IMR-90 (cell line): ENCODE data around the gene ASB16. TPM values are rescaled to one million over a fixed set of nuclear protein-coding genes. Genes with fewer than 3 reads are reported as not detected.

Experiments used
- ATAC-seq: fragments of 200-7000 bp; cut with Tn5 transposase; 2 replicates; pipeline ENCODE4 v1.9.1; 2020; ENCODE audit warnings: low read depth, mild to moderate bottlenecking, moderate library complexity
- BruUV-seq: library from RNA; stranded (reverse); fragments of 400-500 nt; replicated peaks from 2 replicates; lab custom pipeline; 2021; lab: Mats Ljungman, UMichigan
- CTCF ChIA-PET: fragments of 300-600 bp; formaldehyde crosslinking; extraction: SDS; loops from one replicate; lab custom pipeline; 2021; ENCODE audit warnings: antibody characterized with exemption; lab: Yijun Ruan, JAX
- POLR2A ChIA-PET: fragments of 300-600 bp; sonication (Branson Sonifier 250); formaldehyde crosslinking; loops from one replicate; lab custom pipeline; 2022; ENCODE audit warnings: antibody characterized with exemption; ENCODE audit not compliant: unreplicated experiment; lab: Charles Lee
- DNase-seq: peaks from one replicate; pipeline ENCODE4 v3.0.0; 2013
- H2AFZ ChIP-seq: replicated peaks from 2 replicates; pipeline ENCODE3; 2013; ENCODE audit warnings: low read length, mild to moderate bottlenecking; ENCODE audit not compliant: poor library complexity
- H2AK5ac ChIP-seq: 2 replicates; pipeline ENCODE4 v1.6.1; 2013; ENCODE audit warnings: low read depth, low read length, inconsistent platforms
- H2AK9ac ChIP-seq: replicated peaks from 2 replicates; pipeline ENCODE3; 2013; ENCODE audit warnings: mild to moderate bottlenecking, low read depth, low read length, moderate library complexity; ENCODE audit not compliant: poor library complexity
- H2BK120ac ChIP-seq: 2 replicates; pipeline ENCODE4 v1.6.1; 2013; ENCODE audit warnings: low read depth, low read length, inconsistent platforms
- H2BK15ac ChIP-seq: 3 replicates; pipeline ENCODE4 v1.6.1; 2013; ENCODE audit warnings: low read depth, low read length, inconsistent platforms
- H2BK20ac ChIP-seq: 2 replicates; pipeline ENCODE4 v1.6.1; 2013; ENCODE audit warnings: low read depth, mild to moderate bottlenecking, inconsistent platforms, low read length, moderate library complexity
- H2BK5ac ChIP-seq: 2 replicates; pipeline ENCODE4 v1.6.1; 2013; ENCODE audit warnings: mild to moderate bottlenecking, low read depth, low read length, inconsistent platforms; ENCODE audit not compliant: poor library complexity, severe bottlenecking
- H3K14ac ChIP-seq: replicated peaks from 2 replicates; pipeline ENCODE4 v1.6.1; 2013; ENCODE audit warnings: low read depth, low read length, inconsistent platforms
- H3K18ac ChIP-seq: 2 replicates; pipeline ENCODE4 v1.6.1; 2013; ENCODE audit warnings: low read depth, low read length, control low read depth
- H3K23ac ChIP-seq: 2 replicates; pipeline ENCODE4 v1.6.1; 2013; ENCODE audit warnings: low read depth, low read length, inconsistent platforms
- H3K27ac ChIP-seq: 2 replicates; pipeline ENCODE4 v1.5.1; 2013; ENCODE audit warnings: mild to moderate bottlenecking, control low read depth, low read length; ENCODE audit not compliant: insufficient read depth
- H3K27me3 ChIP-seq: 2 replicates; pipeline ENCODE4 v1.6.1; 2013; ENCODE audit warnings: low read length; ENCODE audit not compliant: control insufficient read depth, insufficient read depth
- H3K36me3 ChIP-seq: 2 replicates; pipeline ENCODE4 v1.6.1; 2013; ENCODE audit warnings: low read length, mixed read lengths; ENCODE audit not compliant: control insufficient read depth, insufficient read depth
- H3K4ac ChIP-seq: 2 replicates; pipeline ENCODE4 v1.6.1; 2013; ENCODE audit warnings: low read depth, low read length, inconsistent platforms
- H3K4me1 ChIP-seq: 2 replicates; pipeline ENCODE4 v1.6.1; 2013; ENCODE audit warnings: low read length, mixed read lengths; ENCODE audit not compliant: control insufficient read depth, insufficient read depth
- H3K4me2 ChIP-seq: 2 replicates; pipeline ENCODE4 v1.6.1; 2013; ENCODE audit warnings: low read depth, mild to moderate bottlenecking, control low read depth, low read length, moderate library complexity
- H3K4me3 ChIP-seq: 2 replicates; pipeline ENCODE4 v1.5.1; 2013; ENCODE audit warnings: low read depth, mild to moderate bottlenecking, control low read depth, low read length, moderate library complexity; ENCODE audit not compliant: insufficient read depth
- H3K56ac ChIP-seq: 2 replicates; pipeline ENCODE4 v1.6.1; 2013; ENCODE audit warnings: low read length, inconsistent platforms; ENCODE audit not compliant: insufficient read depth; ENCODE audit errors: extremely low read depth
- H3K79me1 ChIP-seq, 2 experiments: 2 replicates each; pipeline ENCODE4 v1.6.1; 2013; ENCODE audit warnings: low read length in 2 of 2, inconsistent platforms in 1 of 2, low read depth in 1 of 2
- H3K9ac ChIP-seq: 2 replicates; pipeline ENCODE4 v1.6.1; 2013; ENCODE audit warnings: low read depth, low read length, control low read depth
- H3K9me1 ChIP-seq: 2 replicates; pipeline ENCODE4 v1.6.1; 2013; ENCODE audit warnings: low read length, inconsistent platforms; ENCODE audit not compliant: insufficient read depth
- H3K9me3 ChIP-seq: 2 replicates; pipeline ENCODE4 v1.6.1; 2013; ENCODE audit warnings: low read length; ENCODE audit not compliant: control insufficient read depth, insufficient read depth
- H4K20me1 ChIP-seq: 2 replicates; pipeline ENCODE4 v1.6.1; 2013; ENCODE audit warnings: low read length, inconsistent platforms; ENCODE audit not compliant: insufficient read depth
- H4K5ac ChIP-seq: 2 replicates; pipeline ENCODE4 v1.6.1; 2013; ENCODE audit warnings: mild to moderate bottlenecking, low read depth, low read length, control low read depth
- H4K8ac ChIP-seq, 2 experiments: 2 replicates each; pipeline ENCODE4 v1.6.1; 2013; ENCODE audit warnings: low read depth in 2 of 2, low read length in 2 of 2, control low read depth in 1 of 2, inconsistent platforms in 1 of 2
- H4K91ac ChIP-seq: 2 replicates; pipeline ENCODE4 v1.6.1; 2013; ENCODE audit warnings: low read depth, low read length, inconsistent platforms; ENCODE audit not compliant: insufficient read depth
- CHD1 ChIP-seq: IDR thresholded peaks from 2 replicates; pipeline ENCODE4 v1.6.1; 2012; ENCODE audit warnings: low read depth, low read length, improper control_type of control experiment
- CTCF ChIP-seq: conservative IDR thresholded peaks from 2 replicates; pipeline ENCODE4 v1.5.1; 2012; ENCODE audit warnings: mild to moderate bottlenecking, low read depth, low read length, improper control_type of control experiment
- MAZ ChIP-seq: IDR thresholded peaks from 2 replicates; pipeline ENCODE4 v1.6.1; 2012; ENCODE audit warnings: low read depth, mild to moderate bottlenecking, low read length, improper control_type of control experiment, moderate library complexity, borderline replicate concordance
- SMC3 ChIP-seq: fragments of 150-350 bp; IDR thresholded peaks from 2 replicates; pipeline ENCODE4 v1.6.1; 2016; ENCODE audit warnings: low read depth, mild to moderate bottlenecking, antibody characterized with exemption, low read length, moderate library complexity
- WGBS, 2 experiments: methylation state at CpG; one replicate each; pipeline versions ENCODE4 v1.1.5 to v1.1.7; 2013; ENCODE audit warnings: missing lambda C conversion rate in 2 of 2; ENCODE audit not compliant: insufficient read length in 1 of 2; ENCODE audit errors: extremely low coverage in 2 of 2; 5-methylcytosine and 5-hydroxymethylcytosine counted together
- dilution Hi-C: fragments of 300-500 bp; cut with HindIII; formaldehyde crosslinking; loops from one replicate; pipeline ENCODE4 v1.14.3; 2018; ENCODE audit warnings: low sequenced_read_pairs; ENCODE audit not compliant: unreplicated experiment
- in situ Hi-C: fragments of 300-500 bp; cut with MboI; formaldehyde crosslinking; loops from 3 replicates; pipeline ENCODE4 v1.14.3; 2019; ENCODE audit warnings: low sequenced_read_pairs, inconsistent platforms, mixed read lengths
- intact Hi-C: fragments of 100-400 bp; cut with micrococcal nuclease; formaldehyde crosslinking; loops from 2 replicates; pipeline ENCODE4 v1.10.0; 2022
- polyA plus RNA-seq, 3 experiments: library from polyadenylated mRNA; depleted of rRNA; stranded (reverse); fragments of >200 nt; gene quantifications; 2 replicates each; pipeline ENCODE4 v1.2.3, GENCODE V29; 2012; ENCODE audit warnings: low replicate concordance in 1 of 3
- total RNA-seq: library from RNA; depleted of rRNA; stranded (reverse); fragments of >200 nt; gene quantifications from 2 replicates; pipeline ENCODE4 v1.2.3, GENCODE V29; 2012
- TF ChIP-seq, protein P1 (sequence below): fragments of 150-350 bp; IDR thresholded peaks from 2 replicates; pipeline ENCODE4 v1.6.1; 2016; ENCODE audit warnings: low read depth, mild to moderate bottlenecking, low read length, moderate library complexity, borderline replicate concordance

Gene ASB16
- total and polyA plus RNA-seq, 2 of the 4 experiments (the other 2 are of a cell fraction): 0.05 TPM; not detected in 1

- CTCF ChIA-PET: interaction anchor here (0.8 to 1.4 kb wide), 4 partner anchors 12 to 138 kb away, joined by 3 to 5 read pairs (median 4); no protein-coding TSS in a partner anchor
- intact Hi-C loops: loop anchor here (5.0 kb wide), 2 partner anchors 86 to 416 kb away; partner anchors contain the start of gene RUNDC3A
- TF ChIP-seq CTCF (no peak), MAZ (peak; percentile 29; the same call in 1 of the 2 replicates), CHD1 (no peak), SMC3 (no peak)
- TF ChIP-seq, protein P1, sequence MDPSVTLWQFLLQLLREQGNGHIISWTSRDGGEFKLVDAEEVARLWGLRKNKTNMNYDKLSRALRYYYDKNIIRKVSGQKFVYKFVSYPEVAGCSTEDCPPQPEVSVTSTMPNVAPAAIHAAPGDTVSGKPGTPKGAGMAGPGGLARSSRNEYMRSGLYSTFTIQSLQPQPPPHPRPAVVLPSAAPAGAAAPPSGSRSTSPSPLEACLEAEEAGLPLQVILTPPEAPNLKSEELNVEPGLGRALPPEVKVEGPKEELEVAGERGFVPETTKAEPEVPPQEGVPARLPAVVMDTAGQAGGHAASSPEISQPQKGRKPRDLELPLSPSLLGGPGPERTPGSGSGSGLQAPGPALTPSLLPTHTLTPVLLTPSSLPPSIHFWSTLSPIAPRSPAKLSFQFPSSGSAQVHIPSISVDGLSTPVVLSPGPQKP: no peak
- H3K18ac ChIP-seq: 0 out of 2 replicates have a peak overlapping the region, but pooled peaks have one; percentile 58
- H3K9me3 ChIP-seq: no peaks in the 10 kb centered on the region
- peaks cover 15% of the 10 kb centered on the region for H3K4me1 ChIP-seq
- peak overlapping the region; percentile 98 for H3K23ac ChIP-seq
- peak overlapping the region; percentile 97 for H3K4me2 ChIP-seq
- H3K4ac ChIP-seq: peak overlapping the region; percentile 94
- H2BK15ac ChIP-seq: no peak overlapping the region
- H3K36me3 ChIP-seq: peaks cover 7% of the 10 kb centered on the region
- in situ Hi-C loops: loop anchor here (5.0 to 25.0 kb wide), 3 partner anchors 106 to 416 kb away; partner anchors contain the start of gene GPATCH8
- ATAC-seq (peak; percentile 24), DNase-seq (peak; percentile 81)
- peak overlapping the region; percentile 58; the same call in 1 of the 2 replicates for H3K56ac ChIP-seq
- peak overlapping the region; percentile 79 for H3K9ac ChIP-seq
- peak overlapping the region; percentile 71; the same call in 1 of the 2 replicates for H4K5ac ChIP-seq
- WGBS, 2 experiments: no CpG with 5 or more reads among the region's 54 CpGs
- peaks cover 16 to 43% of the 10 kb centered on the region in 2 experiments for H3K79me1 ChIP-seq
- no TSS peak for BruUV-seq
- peak overlapping the region; percentile 93 for H2AFZ ChIP-seq
- H3K4me3 ChIP-seq: peak overlapping the region; percentile 93
- dilution Hi-C loops: no loop called here
- peak overlapping the region; percentile 61 for H2BK5ac ChIP-seq
- H3K27ac ChIP-seq: peak overlapping the region; percentile 85
- H3K27me3 ChIP-seq: no peaks in the 10 kb centered on the region
- peak overlapping the region; percentile 56; the same call in 1 of the 2 replicates for H2AK5ac ChIP-seq
- peaks cover 17% of the 10 kb centered on the region for H3K9me1 ChIP-seq
- H4K8ac ChIP-seq: peak overlapping the region in 1 of 2 experiments; percentile 69; a peak in 2 of 4 replicates
- H2BK20ac ChIP-seq: no peak overlapping the region
- peak overlapping the region; percentile 95 for H3K14ac ChIP-seq
- H2BK120ac ChIP-seq: peak overlapping the region; percentile 63; the same call in 1 of the 2 replicates
- H4K20me1 ChIP-seq: peaks cover 19% of the 10 kb centered on the region
- peak overlapping the region; percentile 90 for H2AK9ac ChIP-seq
- peak overlapping the region; percentile 55 for H4K91ac ChIP-seq
- POLR2A ChIA-PET: interaction anchor here (0.5 to 1.5 kb wide), 11 partner anchors 8 to 840 kb away, joined by 3 to 11 read pairs (median 4); no protein-coding TSS in a partner anchor
Observed at GRCh38 chr17:44221084-44221861, 50.8 kb downstream of the ASB16 start.
